ENCODE data around the gene GABARAP. TPM values are rescaled to one million over a fixed set of nuclear protein-coding genes. Genes with fewer than 3 reads are reported as not detected.

The GABARAP gene
- total RNA-seq, 1 donor from 2014 or later = 146 TPM

GRCh38 chr17:7214300-7215135 is 27.7 kb downstream of the GABARAP start:
- H3K36me3 Mint-ChIP-seq (ENCODE audit: low read depth) = peaks cover under 1% of the 10 kb centered on the region
- peaks cover 55% of the 10 kb centered on the region for H3K4me1 Mint-ChIP-seq (ENCODE audit: low read depth)
- peaks cover 14% of the 10 kb centered on the region for H3K27me3 Mint-ChIP-seq (ENCODE audit: insufficient read depth)
- H3K27ac Mint-ChIP-seq = peak overlapping the region; percentile 98
- H3K4me3 Mint-ChIP-seq = peak overlapping the region; percentile 91
- H3K9me3 Mint-ChIP-seq = no peaks in the 10 kb centered on the region
- intact Hi-C loops (cut with micrococcal nuclease) = loop anchor here (1.0 to 10.0 kb wide), 11 partner anchors 9 to 1810 kb away; partner anchors contain the start of genes DVL2, EIF5A, ELP5 and NTN1
- peak; percentile 99 for DNase-seq (ENCODE audit: low spot score)

GRCh38 chr17:7213895-7214299 is 28.4 kb downstream of the GABARAP start:
- peak; percentile 64 for DNase-seq (ENCODE audit: low spot score)
- H3K4me1 Mint-ChIP-seq (ENCODE audit: low read depth) = peaks cover 48% of the 10 kb centered on the region
- no peaks in the 10 kb centered on the region for H3K36me3 Mint-ChIP-seq (ENCODE audit: low read depth)
- intact Hi-C loops (cut with micrococcal nuclease) = loop anchor here (1.0 to 10.0 kb wide), 9 partner anchors 9 to 1811 kb away; partner anchors contain the start of genes EIF5A, NTN1, PHF23 and POLR2A
- peak overlapping the region; percentile 98 for H3K27ac Mint-ChIP-seq
- H3K9me3 Mint-ChIP-seq = no peaks in the 10 kb centered on the region
- peak overlapping the region; percentile 91 for H3K4me3 Mint-ChIP-seq
- peaks cover 14% of the 10 kb centered on the region for H3K27me3 Mint-ChIP-seq (ENCODE audit: insufficient read depth)

- H3K27ac Mint-ChIP-seq = no peak overlapping the region
- H3K4me1 Mint-ChIP-seq (ENCODE audit: low read depth) = peaks cover 38% of the 10 kb centered on the region
- no peaks in the 10 kb centered on the region for H3K36me3 Mint-ChIP-seq (ENCODE audit: low read depth)
- no peaks in the 10 kb centered on the region for H3K9me3 Mint-ChIP-seq
- DNase-seq (ENCODE audit: low spot score) = no peak
- peaks cover 14% of the 10 kb centered on the region for H3K27me3 Mint-ChIP-seq (ENCODE audit: insufficient read depth)
- no peak overlapping the region for H3K4me3 Mint-ChIP-seq
- intact Hi-C loops (cut with micrococcal nuclease) = loop anchor here (10.0 kb wide), 1 partner anchor 1813 kb away; the partner anchor contains the start of gene NTN1
These were observed 30.6 kb downstream of the GABARAP start for GRCh38 chr17:7211491-7212273.

GRCh38 chr17:7208754-7209460 is 33.3 kb downstream of the GABARAP start:
- no peak overlapping the region for H3K27ac Mint-ChIP-seq

GRCh38 chr17:7208027-7208571 is 34.1 kb downstream of the GABARAP start:
- no peak for DNase-seq (ENCODE audit: low spot score)
- H3K36me3 Mint-ChIP-seq (ENCODE audit: low read depth) = no peaks in the 10 kb centered on the region
- H3K27me3 Mint-ChIP-seq (ENCODE audit: insufficient read depth) = peaks cover 11% of the 10 kb centered on the region
- no peak overlapping the region for H3K4me3 Mint-ChIP-seq
- H3K27ac Mint-ChIP-seq = no peak overlapping the region
- H3K4me1 Mint-ChIP-seq (ENCODE audit: low read depth) = peaks cover 29% of the 10 kb centered on the region
- intact Hi-C loops (cut with micrococcal nuclease) = no loop called here
- H3K9me3 Mint-ChIP-seq = no peaks in the 10 kb centered on the region

More at GRCh38 chr17:7208754-7209460, 33.3 kb downstream of the GABARAP start:
- DNase-seq (ENCODE audit: low spot score) = no peak
- H3K4me1 Mint-ChIP-seq (ENCODE audit: low read depth) = peaks cover 37% of the 10 kb centered on the region
- H3K27me3 Mint-ChIP-seq (ENCODE audit: insufficient read depth) = peaks cover 11% of the 10 kb centered on the region
- no peak overlapping the region for H3K4me3 Mint-ChIP-seq
- H3K9me3 Mint-ChIP-seq = no peaks in the 10 kb centered on the region
- no peaks in the 10 kb centered on the region for H3K36me3 Mint-ChIP-seq (ENCODE audit: low read depth)
- intact Hi-C loops (cut with micrococcal nuclease) = no loop called here

- H3K27ac Mint-ChIP-seq = peak overlapping the region; percentile 42
- DNase-seq (ENCODE audit: low spot score) = no peak
- H3K36me3 Mint-ChIP-seq (ENCODE audit: low read depth) = peaks cover 4% of the 10 kb centered on the region
- no peaks in the 10 kb centered on the region for H3K9me3 Mint-ChIP-seq
- peaks cover 29% of the 10 kb centered on the region for H3K4me1 Mint-ChIP-seq (ENCODE audit: low read depth)
- H3K4me3 Mint-ChIP-seq = peak overlapping the region; percentile 2
- peaks cover 11% of the 10 kb centered on the region for H3K27me3 Mint-ChIP-seq (ENCODE audit: insufficient read depth)
- intact Hi-C loops (cut with micrococcal nuclease) = no loop called here
These were observed 34.9 kb downstream of the GABARAP start for GRCh38 chr17:7207120-7208001.

GRCh38 chr17:7205561-7205960 is 36.7 kb downstream of the GABARAP start:
- H3K27me3 Mint-ChIP-seq (ENCODE audit: insufficient read depth) = peaks cover 5% of the 10 kb centered on the region
- H3K27ac Mint-ChIP-seq = peak overlapping the region; percentile 86
- H3K4me3 Mint-ChIP-seq = peak overlapping the region; percentile 85
- H3K36me3 Mint-ChIP-seq (ENCODE audit: low read depth) = peaks cover 5% of the 10 kb centered on the region
- H3K9me3 Mint-ChIP-seq = no peaks in the 10 kb centered on the region
- no peak for DNase-seq (ENCODE audit: low spot score)
- H3K4me1 Mint-ChIP-seq (ENCODE audit: low read depth) = peaks cover 29% of the 10 kb centered on the region
- intact Hi-C loops (cut with micrococcal nuclease) = loop anchor here (1.0 to 2.0 kb wide), 4 partner anchors 9 to 34 kb away; partner anchors contain the start of genes ACADVL, DLG4, DVL2 and PHF23

- DNase-seq (ENCODE audit: low spot score) = peak; percentile 92
- Mint-ChIP-seq H3K27ac (peak overlapping the region; percentile 86), H3K4me1 (ENCODE audit: low read depth) (peaks cover 24% of the 10 kb centered on the region), H3K27me3 (ENCODE audit: insufficient read depth) (peaks cover 2% of the 10 kb centered on the region), H3K9me3 (no peaks in the 10 kb centered on the region), H3K36me3 (ENCODE audit: low read depth) (peaks cover 5% of the 10 kb centered on the region), H3K4me3 (peak overlapping the region; percentile 85)
- intact Hi-C loops (cut with micrococcal nuclease) = loop anchor here (1.0 to 2.0 kb wide), 4 partner anchors 9 to 34 kb away; partner anchors contain the start of genes ACADVL, DLG4, DVL2 and PHF23
These were observed 37.3 kb downstream of the GABARAP start for GRCh38 chr17:7204828-7205461.

- DNase-seq (ENCODE audit: low spot score) = no peak
- intact Hi-C loops (cut with micrococcal nuclease) = loop anchor here (2.0 kb wide), 1 partner anchor 14 kb away; the partner anchor contains the start of genes ACADVL and DLG4
- H3K36me3 Mint-ChIP-seq (ENCODE audit: low read depth) = peaks cover 5% of the 10 kb centered on the region
- peak overlapping the region; percentile 86 for H3K27ac Mint-ChIP-seq
- H3K4me1 Mint-ChIP-seq (ENCODE audit: low read depth) = peaks cover 23% of the 10 kb centered on the region
- no peaks in the 10 kb centered on the region for H3K9me3 Mint-ChIP-seq
- no peaks in the 10 kb centered on the region for H3K27me3 Mint-ChIP-seq (ENCODE audit: insufficient read depth)
- peak overlapping the region; percentile 85 for H3K4me3 Mint-ChIP-seq
These were observed 37.9 kb downstream of the GABARAP start for GRCh38 chr17:7204336-7204735.

GRCh38 chr17:7203391-7203790 is 38.9 kb downstream of the GABARAP start:
- peaks cover 23% of the 10 kb centered on the region for H3K4me1 Mint-ChIP-seq (ENCODE audit: low read depth)
- no peaks in the 10 kb centered on the region for H3K27me3 Mint-ChIP-seq (ENCODE audit: insufficient read depth)
- peak overlapping the region; percentile 30 for H3K4me3 Mint-ChIP-seq
- peak overlapping the region; percentile 42 for H3K27ac Mint-ChIP-seq
- peaks cover 5% of the 10 kb centered on the region for H3K36me3 Mint-ChIP-seq (ENCODE audit: low read depth)
- intact Hi-C loops (cut with micrococcal nuclease) = no loop called here
- DNase-seq (ENCODE audit: low spot score) = no peak
- no peaks in the 10 kb centered on the region for H3K9me3 Mint-ChIP-seq

All from activated T-helper 1 cell treated with anti-CD3 and anti-CD28 coated beads, Interleukin-12 subunit alpha, Interleukin-12 subunit beta, Interleukin-2, Interleukin-4 antibody, amounts not matched to agents 30 ng/mL and 10 ng/mL and 1 ng/mL, durations not matched to agents 14 hours and 24 hours and 36 hours (primary cell).